ENCODE measurements around the gene PDE3A.

DNA sequence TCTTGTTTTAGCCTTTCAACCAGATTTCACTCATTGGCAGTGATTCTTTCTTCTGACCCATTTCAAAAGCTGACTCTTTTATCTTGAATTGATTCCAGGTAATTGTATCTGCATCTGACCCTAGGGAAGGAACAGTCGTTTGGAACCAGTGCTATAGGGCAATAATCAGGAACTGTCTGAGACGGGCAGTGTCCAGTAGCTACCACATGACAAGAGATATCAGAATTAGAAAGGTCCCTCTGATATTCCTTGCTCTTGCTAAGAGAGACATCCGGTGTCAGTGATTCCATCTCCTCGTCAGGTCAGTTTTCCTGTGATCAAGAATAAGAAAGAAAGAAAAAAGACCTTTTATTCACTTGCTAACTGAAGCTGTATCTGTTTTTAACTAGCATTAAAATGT is 47.8 kb upstream of the PDE3A start:
- TF ChIP-seq CTCF (conservative IDR thresholded peaks at IDR 0.05; ENCODE audit: low read length) (no peak), EZH2phosphoT487 (IDR thresholded peaks at IDR 0.05; ENCODE audit: borderline replicate concordance, low read depth, low read length) (no peak)
